K562 (cell line): ENCODE data around the gene C6orf15. TPM values are rescaled to one million over a fixed set of nuclear protein-coding genes. Genes with fewer than 3 reads are reported as not detected.

Experiments
- BMI1 ChIP-seq: fragments of 150-350 bp; IDR thresholded peaks from 2 replicates; pipeline ENCODE4 v1.6.1; 2014; ENCODE audit warnings: low read length
- CTBP1 ChIP-seq: fragments of 450-650 bp; IDR thresholded peaks from 2 replicates; pipeline ENCODE4 v1.6.1; 2016; ENCODE audit warnings: borderline replicate concordance
- ETV6 ChIP-seq, 3 experiments: fragments of 150-350 bp in 1 of 3; sonication (generic) in 1 of 3; formaldehyde crosslinking in 1 of 3; IDR thresholded peaks; 2 replicates each; pipeline versions ENCODE4 v1.6.1 to v1.8.0; 2014 to 2022; ENCODE audit warnings: borderline replicate concordance in 2 of 3, low read depth in 2 of 3, antibody characterized with exemption in 1 of 3, low read length in 1 of 3, mild to moderate bottlenecking in 1 of 3, missing genetic modification reagents in 1 of 3
- FOXK1 ChIP-seq: sonication (generic); formaldehyde crosslinking; IDR thresholded peaks from 2 replicates; pipeline ENCODE4 v1.8.0; 2022; ENCODE audit warnings: missing genetic modification reagents, mild to moderate bottlenecking, borderline replicate concordance
- LEF1 ChIP-seq: fragments of 450-650 bp; IDR thresholded peaks from 2 replicates; pipeline ENCODE4 v1.6.1; 2016; ENCODE audit warnings: mild to moderate bottlenecking
- MXI1 ChIP-seq: IDR thresholded peaks from 2 replicates; pipeline ENCODE4 v1.6.1; 2011; ENCODE audit warnings: low read depth, mild to moderate bottlenecking, improper control_type of control experiment, low read length
- POLR2AphosphoS5 ChIP-seq: IDR thresholded peaks from 2 replicates; pipeline ENCODE4 v1.6.1; 2011; ENCODE audit warnings: mild to moderate bottlenecking, low read depth, low read length, moderate library complexity; ENCODE audit not compliant: control insufficient read depth, insufficient read depth
- YY1 ChIP-seq, 3 experiments: IDR thresholded peaks; 2 replicates each; pipeline ENCODE4 v1.6.1; 2011; ENCODE audit warnings: low read length in 2 of 3, mild to moderate bottlenecking in 2 of 3, moderate library complexity in 2 of 3, borderline replicate concordance in 1 of 3, control low read depth in 1 of 3, low read depth in 1 of 3; ENCODE audit not compliant: insufficient read depth in 3 of 3, insufficient replicate concordance in 2 of 3, control insufficient read depth in 1 of 3, insufficient read length in 1 of 3; ENCODE audit errors: extremely low read depth in 1 of 3
- ZNF239 ChIP-seq: fragments of 250-450 bp; sonication (Bioruptor Pico); IDR thresholded peaks from 2 replicates; pipeline ENCODE4 v1.4.0; 2020; ENCODE audit warnings: mild to moderate bottlenecking
- polyA plus RNA-seq, 8 experiments: library from polyadenylated mRNA; depleted of rRNA in 4 of 8; stranded (reverse) in 5 of 8; unstranded in 3 of 8; fragments of >200 nt; fragmentation: Nextera tagmentation in 2 of 8; fragmentation: Illumina TruSeq in 1 of 8; extraction: Ambion mirVana in 2 of 8; extraction: Trizol in 1 of 8; gene quantifications; 2 replicates each; pipeline versions ENCODE4 v1.2.1 to v1.2.3, GENCODE V29; 2011 to 2014; ENCODE audit warnings: inconsistent platforms in 1 of 8, missing spikeins in 1 of 8
- total RNA-seq, 7 experiments: library from RNA; depleted of rRNA in 6 of 7; stranded (reverse); fragments of >200 nt in 6 of 7; fragmentation: Illumina TruSeq in 2 of 7; extraction: Trizol in 2 of 7; gene quantifications; 2 replicates each; pipeline versions ENCODE4 v1.2.1 to v1.2.3, GENCODE V29; 2011 to 2021; ENCODE audit warnings: low replicate concordance in 1 of 7
- TF ChIP-seq, protein P1 (sequence below): sonication (generic); formaldehyde crosslinking; IDR thresholded peaks from 2 replicates; pipeline ENCODE4 v1.8.0; 2022; ENCODE audit warnings: missing genetic modification reagents, mild to moderate bottlenecking, borderline replicate concordance
- TF ChIP-seq, protein P2 (sequence below): fragments of 450-650 bp; formaldehyde crosslinking; IDR thresholded peaks from 2 replicates; pipeline ENCODE4 v1.4.0; 2020; ENCODE audit warnings: mild to moderate bottlenecking, moderate library complexity
- TF ChIP-seq, protein P3 (sequence below): sonication (generic); formaldehyde crosslinking; IDR thresholded peaks from 2 replicates; pipeline ENCODE4 v1.8.1; 2023; ENCODE audit warnings: mild to moderate bottlenecking, missing genetic modification reagents

Gene C6orf15
- total and polyA plus RNA-seq, 9 of the 15 experiments (the other 6 are each of a cell fraction or from before 2014, with no cell fraction given), result not detected

DNA sequence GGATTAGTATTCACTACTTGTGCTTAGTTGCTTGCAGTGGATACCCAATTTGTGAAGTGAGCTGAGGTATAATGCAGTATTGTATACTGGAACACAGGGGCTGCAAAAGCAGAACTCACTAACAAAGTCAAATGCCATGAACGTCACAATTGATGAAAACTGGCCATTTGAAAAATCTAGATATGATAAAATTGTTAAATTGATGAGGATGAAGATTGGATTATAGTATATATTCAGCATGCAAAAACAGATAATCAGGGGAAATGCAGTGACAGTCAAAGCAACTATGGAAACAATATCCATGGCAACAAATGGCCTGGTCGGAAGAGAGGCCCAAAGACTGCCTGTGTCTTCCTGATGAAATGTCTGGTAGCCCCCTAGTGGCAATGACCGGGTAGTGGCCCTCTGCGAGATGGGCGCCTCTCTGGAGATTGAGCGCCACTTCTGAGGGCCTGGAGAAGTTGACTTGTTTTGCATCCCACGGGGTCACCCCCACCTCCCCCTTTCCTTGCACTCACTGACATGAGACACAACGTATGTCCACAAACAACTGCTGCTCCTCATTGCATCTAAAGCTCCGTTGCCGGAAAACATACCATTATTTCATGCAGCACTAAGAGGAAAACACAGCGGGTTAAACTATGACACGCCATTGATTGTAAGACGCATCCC, 43.6 kb downstream of the C6orf15 start (continued):
- TF ChIP-seq, protein P1, sequence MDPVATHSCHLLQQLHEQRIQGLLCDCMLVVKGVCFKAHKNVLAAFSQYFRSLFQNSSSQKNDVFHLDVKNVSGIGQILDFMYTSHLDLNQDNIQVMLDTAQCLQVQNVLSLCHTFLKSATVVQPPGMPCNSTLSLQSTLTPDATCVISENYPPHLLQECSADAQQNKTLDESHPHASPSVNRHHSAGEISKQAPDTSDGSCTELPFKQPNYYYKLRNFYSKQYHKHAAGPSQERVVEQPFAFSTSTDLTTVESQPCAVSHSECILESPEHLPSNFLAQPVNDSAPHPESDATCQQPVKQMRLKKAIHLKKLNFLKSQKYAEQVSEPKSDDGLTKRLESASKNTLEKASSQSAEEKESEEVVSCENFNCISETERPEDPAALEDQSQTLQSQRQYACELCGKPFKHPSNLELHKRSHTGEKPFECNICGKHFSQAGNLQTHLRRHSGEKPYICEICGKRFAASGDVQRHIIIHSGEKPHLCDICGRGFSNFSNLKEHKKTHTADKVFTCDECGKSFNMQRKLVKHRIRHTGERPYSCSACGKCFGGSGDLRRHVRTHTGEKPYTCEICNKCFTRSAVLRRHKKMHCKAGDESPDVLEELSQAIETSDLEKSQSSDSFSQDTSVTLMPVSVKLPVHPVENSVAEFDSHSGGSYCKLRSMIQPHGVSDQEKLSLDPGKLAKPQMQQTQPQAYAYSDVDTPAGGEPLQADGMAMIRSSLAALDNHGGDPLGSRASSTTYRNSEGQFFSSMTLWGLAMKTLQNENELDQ (CRISPR knock-in tag), result 0 out of 2 replicates have a peak, but pooled peaks have one; percentile 69
- peak; percentile 78 for TF ChIP-seq BMI1
- no peak for TF ChIP-seq POLR2AphosphoS5
- no peak for TF ChIP-seq LEF1
- no peak for TF ChIP-seq ETV6 (IDR thresholded peaks at IDR 0.05; ENCODE audit: borderline replicate concordance in 1 of 2, low read depth in 2 of 2, low read length in 1 of 2)
- TF ChIP-seq ETV6 (CRISPR knock-in tag; IDR thresholded peaks at IDR 0.05; ENCODE audit: borderline replicate concordance), result no peak
- peak; percentile 81; the same call in 1 of the 2 replicates for TF ChIP-seq FOXK1 (CRISPR knock-in tag)
- TF ChIP-seq, protein P2, sequence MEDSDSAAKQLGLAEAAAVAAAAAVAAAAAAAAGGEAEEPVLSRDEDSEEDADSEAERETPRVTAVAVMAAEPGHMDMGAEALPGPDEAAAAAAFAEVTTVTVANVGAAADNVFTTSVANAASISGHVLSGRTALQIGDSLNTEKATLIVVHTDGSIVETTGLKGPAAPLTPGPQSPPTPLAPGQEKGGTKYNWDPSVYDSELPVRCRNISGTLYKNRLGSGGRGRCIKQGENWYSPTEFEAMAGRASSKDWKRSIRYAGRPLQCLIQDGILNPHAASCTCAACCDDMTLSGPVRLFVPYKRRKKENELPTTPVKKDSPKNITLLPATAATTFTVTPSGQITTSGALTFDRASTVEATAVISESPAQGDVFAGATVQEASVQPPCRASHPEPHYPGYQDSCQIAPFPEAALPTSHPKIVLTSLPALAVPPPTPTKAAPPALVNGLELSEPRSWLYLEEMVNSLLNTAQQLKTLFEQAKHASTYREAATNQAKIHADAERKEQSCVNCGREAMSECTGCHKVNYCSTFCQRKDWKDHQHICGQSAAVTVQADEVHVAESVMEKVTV (CRISPR knock-in tag), result peak; percentile 35; the same call in 1 of the 2 replicates
- TF ChIP-seq CTBP1, result 0 out of 2 replicates have a peak, but pooled peaks have one; percentile 36
- TF ChIP-seq, protein P3, sequence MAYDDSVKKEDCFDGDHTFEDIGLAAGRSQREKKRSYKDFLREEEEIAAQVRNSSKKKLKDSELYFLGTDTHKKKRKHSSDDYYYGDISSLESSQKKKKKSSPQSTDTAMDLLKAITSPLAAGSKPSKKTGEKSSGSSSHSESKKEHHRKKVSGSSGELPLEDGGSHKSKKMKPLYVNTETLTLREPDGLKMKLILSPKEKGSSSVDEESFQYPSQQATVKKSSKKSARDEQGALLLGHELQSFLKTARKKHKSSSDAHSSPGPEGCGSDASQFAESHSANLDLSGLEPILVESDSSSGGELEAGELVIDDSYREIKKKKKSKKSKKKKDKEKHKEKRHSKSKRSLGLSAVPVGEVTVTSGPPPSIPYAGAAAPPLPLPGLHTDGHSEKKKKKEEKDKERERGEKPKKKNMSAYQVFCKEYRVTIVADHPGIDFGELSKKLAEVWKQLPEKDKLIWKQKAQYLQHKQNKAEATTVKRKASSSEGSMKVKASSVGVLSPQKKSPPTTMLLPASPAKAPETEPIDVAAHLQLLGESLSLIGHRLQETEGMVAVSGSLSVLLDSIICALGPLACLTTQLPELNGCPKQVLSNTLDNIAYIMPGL (CRISPR knock-in tag), result no peak
- TF ChIP-seq YY1 (IDR thresholded peaks at IDR 0.05; ENCODE audit: borderline replicate concordance in 1 of 3, control insufficient read depth in 1 of 3, extremely low read depth in 1 of 3, insufficient read depth in 3 of 3, insufficient read length in 1 of 3, insufficient replicate concordance in 2 of 3, low read depth in 1 of 3, low read length in 2 of 3), result peak in 2 of 3 experiments; percentile 24 to 30
- TF ChIP-seq ZNF239 (CRISPR knock-in tag), result no peak
- TF ChIP-seq MXI1, result peak; percentile 88
